HG02623 (cell line): Measurements from ENCODE around the gene SFRP4.
"Not testable (repeated sequence)": the region's sequence is repeated elsewhere in the genome, so short reads cannot be mapped to it uniquely, and the experiment has no call there.

Source experiments
- ATAC-seq: cut with Tn5 transposase; IDR thresholded peaks from one replicate; pipeline ENCODE4 v1.9.1; 2021; ENCODE audit warnings: moderate library complexity; ENCODE audit not compliant: unreplicated experiment

Gene SFRP4

DNA sequence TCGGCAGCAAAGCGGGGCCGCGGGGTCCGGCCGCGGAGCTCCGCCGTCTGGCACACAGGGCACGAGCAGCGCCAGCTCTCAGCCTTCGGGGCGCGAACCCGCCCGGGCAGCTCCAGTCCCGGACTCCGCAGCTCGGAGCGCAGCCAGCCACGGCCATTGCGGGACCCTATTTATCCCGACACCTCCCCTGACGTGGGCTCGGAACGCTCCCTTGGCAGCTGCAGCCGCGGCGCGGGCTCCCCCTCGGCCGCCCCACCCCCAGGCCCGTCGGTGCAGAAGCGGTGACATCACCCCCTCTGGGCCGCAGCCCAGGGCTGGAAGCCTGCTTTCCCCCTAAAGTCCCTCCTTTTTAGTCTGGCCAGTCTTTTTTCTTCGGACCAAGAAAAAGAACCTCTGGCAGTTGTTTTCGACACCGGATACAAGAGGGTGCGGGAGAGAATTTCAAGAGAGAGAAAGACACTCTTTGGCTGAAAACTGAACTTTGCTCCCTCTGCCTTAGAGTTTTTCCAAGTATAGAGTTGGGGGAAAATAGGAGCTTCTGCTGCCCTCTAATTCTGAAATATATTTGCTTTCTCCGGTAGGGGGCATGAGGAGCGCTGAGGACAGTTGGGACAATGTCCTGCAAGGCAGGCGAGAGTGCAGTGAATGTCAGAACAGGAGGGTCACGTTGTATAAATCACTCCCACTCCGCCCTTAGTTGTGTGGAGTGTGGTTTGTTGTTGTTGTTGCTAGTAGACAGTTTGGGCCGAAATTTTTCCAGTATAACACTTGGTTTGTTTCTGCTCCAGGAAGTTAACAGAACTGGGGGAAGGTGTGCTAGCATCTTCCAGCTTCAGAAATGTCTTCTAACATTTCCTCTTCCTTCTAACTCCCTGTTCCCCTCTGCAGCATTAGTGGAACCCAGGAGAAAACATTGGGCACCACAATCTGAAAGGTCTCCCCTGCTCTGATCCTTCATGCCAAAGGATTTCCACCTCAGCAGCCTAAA lies at the start of gene SFRP4:
Gene SFRP4, minus strand, starts transcription at position 145 of the 988 bp plus-strand sequence. CDS start 280 bp downstream, outside the sequence.
- no peak for ATAC-seq

DNA sequence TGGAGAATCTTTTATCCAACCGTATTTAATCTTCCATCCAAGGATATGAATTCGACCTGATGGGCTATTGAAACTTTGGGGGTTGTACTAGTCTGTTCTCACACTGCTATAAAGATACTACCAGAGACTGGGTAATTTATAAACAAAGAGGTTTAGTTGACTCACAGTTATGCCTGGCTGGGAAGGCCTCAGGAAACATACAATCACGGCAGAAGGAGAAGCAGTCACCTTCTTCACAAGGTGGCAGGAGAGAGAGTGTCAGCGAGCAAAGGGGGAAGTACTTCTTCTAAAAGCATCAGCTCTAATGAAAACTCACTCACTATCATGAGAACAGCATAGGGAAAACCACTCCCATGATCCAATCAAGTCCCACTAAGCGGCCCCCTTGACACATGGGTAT lies 47.6 kb upstream of the SFRP4 start:
- no peak for ATAC-seq

DNA sequence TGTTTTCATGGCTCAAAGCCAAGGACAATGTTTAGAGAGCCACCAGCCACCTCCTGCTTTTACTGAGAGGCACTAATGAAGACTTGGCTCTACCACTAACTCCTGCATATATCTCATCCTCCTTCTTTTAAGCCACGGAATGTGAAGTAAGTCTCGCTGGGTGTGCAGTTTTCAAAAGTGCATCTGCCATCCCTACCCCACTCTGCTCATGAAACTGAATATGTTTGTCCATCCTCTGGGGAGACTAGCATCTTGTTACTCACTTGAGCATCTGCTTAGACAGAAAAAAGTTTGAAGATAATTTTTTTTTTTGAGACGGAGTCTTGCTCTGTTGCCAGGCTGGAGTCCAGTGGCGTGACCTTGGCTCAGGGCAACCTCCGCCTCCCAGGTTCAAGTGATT lies 44.6 kb upstream of the SFRP4 start:
- no peak for ATAC-seq

DNA sequence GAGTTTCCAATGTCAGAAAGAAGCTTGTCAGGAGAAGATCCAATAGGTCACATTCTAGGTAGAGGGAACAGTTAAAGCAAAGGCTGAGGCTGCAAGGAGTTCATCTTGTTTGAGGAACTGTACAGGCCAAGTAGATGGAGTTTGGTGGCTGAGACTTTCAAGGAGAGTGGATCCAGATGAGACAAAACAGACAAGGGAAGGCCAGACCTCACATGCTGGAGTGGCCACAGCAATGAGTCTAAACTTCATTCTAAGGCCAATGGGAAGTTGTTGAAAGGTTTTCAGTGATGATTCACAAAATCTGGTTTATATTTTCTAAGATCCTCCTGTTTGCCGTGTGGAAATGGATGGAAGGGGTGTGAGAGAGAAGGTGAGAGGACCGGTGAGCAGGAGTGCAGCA lies 43.9 kb upstream of the SFRP4 start:
- no peak for ATAC-seq

DNA sequence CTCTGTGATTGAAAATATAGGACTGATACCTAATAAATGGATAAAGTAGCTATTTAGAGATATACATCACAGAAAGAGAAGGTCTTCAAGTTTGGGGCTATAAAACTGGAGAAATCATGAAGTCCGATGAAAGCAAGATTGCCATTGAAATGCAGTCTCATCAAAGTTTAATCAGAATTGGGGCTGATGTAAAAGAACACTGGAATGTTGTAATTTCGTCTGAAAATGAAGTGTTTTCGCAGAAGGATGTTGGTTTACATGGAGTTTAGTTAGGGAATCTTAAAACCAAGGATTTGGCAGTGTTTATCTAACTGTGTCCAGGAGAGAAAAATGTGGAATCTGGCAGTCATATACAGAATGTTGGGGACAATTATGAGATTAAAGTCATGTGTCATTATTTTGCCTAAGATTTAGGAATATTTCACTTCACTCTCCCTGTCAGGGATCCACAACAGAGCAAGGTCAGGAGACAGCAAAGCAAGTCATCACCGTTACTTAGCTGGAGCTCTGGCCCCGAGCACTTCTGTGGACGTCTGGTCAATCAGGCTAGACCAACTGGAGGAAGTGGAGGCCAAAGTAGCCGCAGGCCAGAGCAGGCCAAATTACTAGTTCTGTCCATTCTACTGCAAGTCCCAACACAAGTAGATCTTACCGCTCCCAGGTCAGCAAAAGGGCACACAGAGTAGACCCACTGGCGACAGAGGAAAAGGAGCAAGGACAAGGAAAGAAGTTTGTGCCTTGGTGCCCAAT lies 40.8 kb upstream of the SFRP4 start:
- no peak for ATAC-seq

DNA sequence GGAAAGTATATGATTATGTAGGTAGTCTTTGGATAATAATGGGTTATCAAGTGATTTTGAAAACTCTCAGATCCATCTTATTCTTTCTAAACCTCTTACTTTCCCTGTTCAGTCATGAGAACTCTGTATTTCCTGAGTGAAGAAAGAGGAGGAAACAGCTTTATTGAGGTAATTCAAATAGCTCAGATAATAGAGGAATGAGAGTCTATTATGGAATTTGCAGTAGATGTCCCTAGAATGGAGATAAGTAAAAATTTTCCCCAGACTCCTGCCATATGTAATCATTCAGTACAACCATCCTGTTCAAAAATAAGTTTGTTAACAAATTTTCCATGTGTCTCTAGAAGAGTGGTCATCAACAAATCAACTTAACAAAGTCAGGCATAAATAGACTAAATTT lies 40.2 kb upstream of the SFRP4 start:
- ATAC-seq, result no peak

DNA sequence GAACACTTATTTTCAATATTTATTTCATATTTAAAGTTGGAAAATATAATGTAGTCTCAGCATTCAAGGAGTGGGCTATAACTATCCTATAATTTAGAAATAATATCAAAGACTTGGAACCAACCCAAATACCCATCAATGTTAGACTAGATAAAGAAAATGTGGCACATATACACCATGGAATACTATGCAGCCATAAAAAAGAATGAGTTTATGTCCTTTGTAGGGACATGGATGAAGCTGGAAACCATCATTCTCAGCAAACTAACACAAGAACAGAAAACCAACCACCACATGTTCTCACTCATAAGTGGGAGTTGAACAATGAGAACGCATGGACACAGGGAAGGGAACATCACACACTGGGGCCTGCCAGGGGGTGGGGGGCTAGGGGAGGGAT lies 37.6 kb upstream of the SFRP4 start:
- not testable (repeated sequence) for ATAC-seq

DNA sequence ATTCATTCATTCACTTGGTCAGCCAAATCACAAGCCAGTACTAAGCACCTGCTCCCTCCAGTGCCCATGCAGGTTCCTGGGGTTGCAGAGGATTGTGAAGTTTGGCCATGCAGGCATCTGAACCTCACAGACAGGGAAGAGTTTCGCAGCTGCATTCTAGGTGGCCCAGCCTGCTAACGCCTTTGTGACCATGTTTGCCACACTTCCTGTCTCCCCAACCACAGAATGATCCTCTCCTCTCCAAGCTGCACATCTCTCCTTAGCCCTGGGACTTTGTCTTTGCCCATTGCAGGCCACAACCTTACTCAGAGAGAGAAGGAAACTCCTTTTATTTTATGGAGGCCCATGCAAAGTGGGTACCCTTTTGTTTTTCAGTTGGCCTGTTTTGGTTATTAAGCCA lies 35.6 kb upstream of the SFRP4 start:
- no peak for ATAC-seq

DNA sequence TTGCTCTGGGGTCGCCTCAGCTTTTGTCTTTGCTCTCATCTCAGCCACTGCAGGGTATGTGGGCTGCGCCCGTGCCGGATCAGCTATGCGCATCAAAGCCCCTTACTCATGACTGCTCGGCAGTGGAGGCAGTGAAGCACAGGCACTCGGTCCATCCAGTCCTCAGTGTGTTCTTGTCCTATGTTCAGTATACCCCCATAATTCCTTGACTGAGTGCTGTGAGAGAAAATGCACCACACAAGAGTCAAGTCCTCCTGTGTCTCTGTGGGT lies 31.3 kb upstream of the SFRP4 start:
- no peak for ATAC-seq

DNA sequence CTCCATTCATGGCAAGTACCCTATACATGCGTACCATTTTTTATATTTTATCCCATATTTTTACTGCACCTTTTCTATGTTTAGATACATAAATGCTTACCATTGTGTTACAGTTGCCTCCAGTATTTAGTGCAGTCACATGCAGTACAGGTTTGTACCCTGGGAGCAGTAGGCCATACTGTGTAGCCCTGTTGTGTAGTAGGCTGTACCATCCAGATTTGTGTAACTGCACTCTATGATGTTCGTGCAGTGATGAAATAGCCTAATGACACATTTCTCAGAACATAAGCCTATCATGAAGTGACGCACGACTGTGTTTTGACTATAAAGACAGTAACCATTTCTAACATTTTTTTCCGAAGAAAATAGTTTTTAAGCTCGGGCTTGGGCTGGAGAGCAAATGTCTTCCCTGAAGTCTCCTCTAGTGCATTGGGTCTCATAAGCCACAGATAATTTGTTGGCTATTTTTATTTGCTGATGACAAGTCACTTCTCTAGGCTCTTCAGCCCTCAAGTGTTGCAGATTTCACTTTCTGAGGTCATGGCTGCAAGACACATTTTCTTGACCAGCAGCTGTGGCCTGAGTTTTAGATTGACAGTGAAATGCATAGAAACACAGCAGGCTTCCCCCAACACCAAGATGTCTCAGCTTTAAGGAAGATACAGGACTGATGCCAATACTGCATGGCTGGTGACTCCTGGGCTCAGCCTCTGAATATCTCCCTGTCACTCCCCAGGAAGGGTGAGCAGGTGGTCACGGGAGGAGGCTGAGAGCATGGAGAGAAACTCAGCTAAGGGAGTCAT lies 30.7 kb upstream of the SFRP4 start:
- no peak for ATAC-seq

DNA sequence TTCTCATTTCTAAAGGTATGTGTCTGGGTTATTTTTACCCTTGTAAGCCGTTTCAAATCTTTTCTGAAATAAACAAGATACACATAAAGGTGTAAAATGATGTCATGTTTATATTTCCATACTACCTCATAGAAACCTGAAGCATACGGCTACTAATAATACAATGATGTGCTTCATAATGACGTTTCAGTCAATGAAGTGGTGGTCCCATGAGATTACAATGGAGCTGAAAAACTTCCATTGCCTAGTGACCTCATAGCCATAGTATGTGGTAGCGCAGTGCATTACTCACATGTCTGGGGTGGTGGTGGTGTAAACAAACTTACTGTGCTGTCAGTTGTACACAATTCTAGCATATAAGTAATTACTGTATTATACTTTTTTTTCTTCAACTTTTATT lies 28.7 kb upstream of the SFRP4 start:
- no peak for ATAC-seq

DNA sequence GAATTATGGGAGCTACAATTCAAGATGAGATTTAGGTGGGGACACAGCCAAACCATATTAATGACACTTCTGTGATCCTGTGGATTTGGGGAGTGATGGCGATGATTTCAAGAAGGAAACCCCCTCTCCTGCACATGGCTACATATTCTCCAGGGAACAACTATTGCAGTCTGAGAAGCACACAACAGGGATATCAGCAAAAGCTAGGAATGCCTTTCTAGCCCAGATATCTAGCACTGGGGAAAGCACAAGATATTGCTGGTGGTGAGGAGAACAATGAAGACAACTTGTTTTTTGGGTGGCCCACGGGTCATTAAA lies 28.1 kb upstream of the SFRP4 start:
- no peak for ATAC-seq

DNA sequence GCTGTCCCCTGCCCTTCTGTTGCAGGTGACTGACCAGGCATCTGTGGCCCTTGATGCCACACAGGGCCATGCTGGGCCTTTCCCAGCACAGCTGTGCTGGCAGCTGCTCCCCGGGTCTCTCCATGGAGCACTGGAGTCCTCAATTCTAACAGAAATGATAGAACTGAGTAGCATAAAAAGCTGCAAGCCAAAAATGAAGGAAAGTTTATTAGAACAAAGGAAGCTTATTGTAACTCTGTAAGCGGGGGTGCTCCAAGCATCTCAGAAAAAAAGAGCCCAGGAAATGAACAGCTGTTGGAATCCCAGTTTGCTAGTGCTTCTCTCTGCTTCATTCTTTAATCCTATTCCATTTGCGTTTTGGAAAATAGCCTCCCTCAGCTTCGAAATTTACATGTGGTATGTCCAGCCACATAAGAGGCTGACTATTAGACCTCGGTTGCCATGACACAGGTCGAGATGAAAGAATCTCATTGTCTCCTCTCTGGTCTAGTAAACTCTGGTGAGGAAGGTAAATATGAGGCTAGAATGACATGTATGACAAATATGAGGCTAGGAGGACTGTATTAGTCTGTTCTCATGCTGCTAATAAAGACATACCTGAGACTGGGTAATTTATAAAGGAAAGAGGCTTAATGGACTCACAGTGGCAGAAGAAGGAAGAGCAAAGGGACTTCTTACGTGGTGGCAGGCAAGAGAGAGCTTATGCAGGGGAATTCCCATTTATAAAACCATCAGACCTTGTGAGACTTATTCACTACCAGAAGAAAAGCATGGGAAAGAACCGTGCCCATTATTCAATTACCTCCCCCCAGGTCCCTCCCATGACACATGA lies 27.5 kb upstream of the SFRP4 start:
- no peak for ATAC-seq

DNA sequence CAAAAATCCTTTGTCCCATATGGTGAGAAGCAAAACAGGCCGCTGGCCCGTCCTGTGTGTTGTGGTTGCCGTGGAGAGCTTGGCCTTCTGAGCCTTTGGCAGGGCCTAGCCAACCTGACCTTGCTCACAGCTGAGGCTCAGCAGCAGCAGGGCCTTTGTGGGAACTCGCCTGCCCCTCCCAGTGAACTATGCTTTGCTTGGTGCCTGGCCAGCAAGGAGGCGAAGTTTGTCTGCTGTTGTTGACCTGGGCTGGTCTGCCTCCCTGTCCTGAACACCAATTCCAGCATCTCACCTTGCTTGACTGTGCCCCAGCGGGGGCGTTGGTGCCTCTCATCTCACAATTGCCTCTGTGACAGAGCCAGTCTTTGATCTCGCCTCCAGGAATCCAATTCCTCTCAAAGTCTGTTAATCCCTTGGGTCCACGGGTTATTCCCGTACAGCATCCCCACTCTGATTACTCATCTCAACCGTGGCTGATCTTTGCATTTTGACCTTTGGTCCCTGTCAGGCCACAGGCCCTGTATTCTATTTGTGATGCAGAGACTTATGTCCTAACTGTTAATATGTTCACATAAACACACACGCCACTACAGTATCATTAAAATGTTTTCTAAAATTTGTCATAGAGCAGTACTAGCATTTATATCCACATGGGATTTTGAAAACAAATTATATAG lies 26.5 kb upstream of the SFRP4 start:
- no peak for ATAC-seq

DNA sequence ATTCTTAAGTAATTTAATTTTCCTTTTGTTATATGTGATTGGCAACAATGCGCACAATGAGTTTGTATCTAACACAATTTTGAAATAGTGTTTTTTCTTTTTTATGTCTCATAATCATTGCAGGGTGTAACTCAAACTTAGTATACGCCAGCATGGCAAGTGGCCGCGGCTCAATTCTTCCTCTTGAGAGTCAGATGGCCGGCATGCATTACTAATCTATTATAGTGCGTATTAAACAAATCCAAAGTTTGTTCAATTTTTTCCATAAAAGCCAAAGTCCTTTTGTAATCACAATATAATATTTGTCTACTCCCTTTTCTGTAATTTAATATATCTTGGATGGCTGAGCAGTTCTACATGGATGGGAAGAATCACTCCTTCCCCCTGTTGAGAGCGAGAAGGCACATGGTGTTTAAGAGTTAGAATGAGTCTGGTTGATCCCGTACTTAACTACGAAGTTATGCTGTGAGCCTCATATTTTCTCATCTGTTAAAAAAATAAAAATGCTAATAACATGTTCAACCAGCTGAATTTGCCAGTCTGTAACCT lies 16.5 kb upstream of the SFRP4 start:
- ATAC-seq, result no peak

DNA sequence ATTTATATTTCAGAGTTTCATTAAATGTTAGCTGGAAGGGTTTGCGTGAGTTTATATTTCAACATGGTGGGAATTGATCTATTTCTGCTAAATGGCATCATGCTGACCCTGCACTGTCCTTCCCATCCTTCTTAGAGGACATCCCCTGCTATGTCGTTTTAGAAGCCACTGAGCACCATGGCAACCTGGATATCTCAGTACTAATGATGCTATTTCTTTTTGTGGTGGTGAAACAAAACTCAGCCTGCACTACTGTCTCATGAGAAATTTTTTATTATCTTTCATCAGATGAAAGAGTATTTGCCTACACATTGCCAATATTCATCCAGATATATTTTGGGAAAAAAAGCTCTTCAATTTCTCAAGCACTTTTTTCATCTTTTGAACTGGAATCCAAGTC lies 15.9 kb upstream of the SFRP4 start:
- ATAC-seq, result no peak

DNA sequence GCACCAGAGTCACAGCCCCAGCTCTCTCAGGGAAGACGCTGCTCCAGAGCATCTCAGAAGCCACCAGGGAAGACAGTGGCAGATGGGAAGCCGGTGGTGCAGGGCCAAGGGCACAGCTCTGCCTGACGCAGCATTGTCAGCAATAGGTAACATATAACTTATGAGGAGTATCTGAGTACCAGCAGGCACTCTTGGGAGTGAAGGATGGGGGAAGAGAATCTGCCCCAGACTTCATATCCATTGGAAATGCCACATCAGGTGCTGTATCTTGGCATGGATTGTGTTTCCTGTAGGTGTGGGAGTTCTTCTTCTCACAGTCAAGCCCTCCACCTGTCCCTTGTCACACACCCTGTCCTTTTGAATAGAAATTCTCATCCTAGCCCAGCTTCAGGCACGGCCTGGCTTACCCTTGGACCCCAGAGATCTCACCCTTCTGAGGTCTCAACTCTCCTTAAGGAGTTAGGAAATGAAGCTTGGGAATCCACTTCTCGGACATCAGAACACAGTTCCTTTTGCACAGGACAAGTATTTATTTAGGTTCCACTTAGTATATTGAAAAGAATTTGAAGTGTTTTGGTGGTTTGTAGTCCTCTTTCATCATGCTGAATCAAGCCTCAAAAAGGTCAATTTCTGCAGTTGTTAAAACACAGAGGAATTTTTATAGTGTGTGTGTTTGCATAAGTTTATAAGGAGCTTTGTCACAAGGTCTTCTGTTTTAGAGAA lies 13.8 kb upstream of the SFRP4 start:
- ATAC-seq, result no peak

DNA sequence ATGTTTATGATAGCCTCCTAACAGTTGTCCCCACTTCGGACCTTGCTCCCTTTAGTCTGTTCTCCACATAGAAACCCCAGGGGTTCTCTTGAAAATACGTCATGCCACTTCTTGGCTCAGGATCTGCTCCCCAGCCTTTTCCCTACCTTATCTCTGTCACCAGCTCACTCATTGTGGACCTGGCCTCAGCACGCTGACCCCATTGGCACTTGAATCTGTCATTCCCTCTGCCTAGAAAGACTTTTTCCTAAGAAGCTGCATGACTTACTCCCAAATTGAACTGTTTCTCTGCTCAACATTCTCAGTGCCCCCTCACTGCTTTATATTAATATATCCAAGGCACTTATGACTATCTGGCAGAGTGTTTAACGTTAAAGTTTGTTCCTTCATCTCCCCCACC lies 12.3 kb upstream of the SFRP4 start:
- no peak for ATAC-seq

DNA sequence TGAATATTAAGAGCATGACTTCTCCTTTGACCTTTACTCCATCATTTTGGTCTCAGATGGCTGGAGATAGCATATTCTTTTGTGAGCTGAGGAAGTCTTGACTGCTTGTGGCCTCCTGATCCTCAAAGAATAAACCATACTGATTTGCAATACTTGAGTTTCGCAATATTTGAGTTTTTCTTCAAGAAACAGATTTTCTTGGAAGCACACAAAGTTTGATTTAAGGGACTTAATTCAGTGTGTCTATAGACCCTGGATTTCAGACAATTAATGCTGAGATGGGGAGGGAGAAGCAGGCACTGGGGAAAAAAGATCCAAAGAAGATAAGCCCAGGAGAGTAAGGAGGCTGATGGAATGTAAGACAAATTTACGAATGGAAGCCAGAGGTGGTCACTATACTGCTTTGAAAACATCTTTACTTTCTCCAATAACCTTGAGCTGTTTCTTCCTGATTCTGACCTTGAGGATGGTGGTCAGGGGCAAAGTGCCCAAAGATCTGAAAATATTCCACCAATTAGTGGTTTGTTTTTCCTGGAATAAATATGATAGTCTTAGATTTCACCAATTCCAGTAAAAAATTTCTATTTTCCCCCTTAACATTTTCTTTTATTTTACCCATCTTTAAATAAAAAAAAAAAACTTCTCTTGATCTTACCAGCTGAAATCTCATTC lies 11.3 kb upstream of the SFRP4 start:
- no peak for ATAC-seq
